Measurements from ENCODE around the gene PARVB. TPM values are rescaled to one million over a fixed set of nuclear protein-coding genes. Genes with fewer than 3 reads are reported as not detected.

PARVB gene
- polyA plus RNA-seq, 1 donor (not counting 4 experiments of a cell fraction or from before 2014, with no cell fraction given), result 10.5 TPM

DNA sequence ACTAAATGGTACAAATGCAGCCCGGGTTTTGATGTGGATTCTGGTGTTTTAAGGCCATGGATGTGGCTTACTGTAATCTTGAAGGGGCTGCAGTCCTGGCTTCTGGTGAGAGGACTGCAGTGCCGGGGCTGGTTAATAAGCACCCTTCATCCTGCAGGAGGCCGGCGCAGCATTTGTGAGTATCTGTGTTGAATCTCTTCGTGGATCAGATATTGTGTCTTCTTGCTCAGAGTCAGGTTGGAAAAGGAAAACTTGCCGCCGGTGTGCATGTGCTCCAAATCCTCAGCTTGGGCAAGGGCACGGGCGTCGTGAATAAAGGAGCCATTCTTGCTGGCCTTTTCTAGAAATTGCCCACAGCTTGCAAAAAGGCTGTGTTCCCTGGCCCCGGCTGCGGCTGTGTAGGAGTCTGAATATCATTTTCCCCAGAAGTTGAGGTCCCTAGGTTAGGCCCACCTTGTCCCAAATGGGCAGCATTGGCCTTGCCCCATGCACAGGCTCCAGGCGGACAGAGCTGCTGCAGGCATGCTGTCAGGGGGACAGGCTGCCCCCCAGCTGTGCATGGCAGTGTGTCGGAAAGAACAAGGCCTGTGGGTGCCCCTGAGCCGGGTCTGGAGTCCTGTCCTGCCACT is 28.9 kb upstream of the PARVB start:
- H3K9ac ChIP-seq (ENCODE audit: control insufficient read depth, extremely low read depth, insufficient read depth, low read length), result no peak overlapping the region
- H3K9me1 ChIP-seq (ENCODE audit: control insufficient read depth, extremely low read depth, insufficient read depth, low read length), result no peaks in the 10 kb centered on the region
- no peak overlapping the region for H3K27ac ChIP-seq (ENCODE audit: control insufficient read depth, insufficient read depth, low read length)
- H4K20me1 ChIP-seq (ENCODE audit: control insufficient read depth, extremely low read depth, insufficient read depth, low read length), result no peaks in the 10 kb centered on the region
- no peaks in the 10 kb centered on the region for H3K4me1 ChIP-seq (ENCODE audit: control insufficient read depth, extremely low read depth, insufficient read depth, low read length)
- dilution Hi-C loops (cut with MboI; ENCODE audit: extremely low pct_ligation_motif_present, low sequenced_read_pairs), result no loop called here
- no peak overlapping the region for H3K4me2 ChIP-seq (ENCODE audit: control insufficient read depth, extremely low read depth, insufficient read depth, low read depth, low read length)
- no peak overlapping the region for H3K4me3 ChIP-seq (ENCODE audit: control insufficient read depth in 2 of 3, extremely low read depth in 1 of 3, insufficient read depth in 2 of 3, low read depth in 1 of 3, low read length in 3 of 3)
- no peaks in the 10 kb centered on the region for H3K9me3 ChIP-seq (ENCODE audit: control insufficient read depth, low read depth, low read length)
- H3K79me2 ChIP-seq (ENCODE audit: control insufficient read depth, insufficient read depth, low read length), result no peaks in the 10 kb centered on the region
- DNase-seq (ENCODE audit: low read depth, low spot score) (no peak), FAIRE-seq (no peak)
- TF ChIP-seq, protein P1, sequence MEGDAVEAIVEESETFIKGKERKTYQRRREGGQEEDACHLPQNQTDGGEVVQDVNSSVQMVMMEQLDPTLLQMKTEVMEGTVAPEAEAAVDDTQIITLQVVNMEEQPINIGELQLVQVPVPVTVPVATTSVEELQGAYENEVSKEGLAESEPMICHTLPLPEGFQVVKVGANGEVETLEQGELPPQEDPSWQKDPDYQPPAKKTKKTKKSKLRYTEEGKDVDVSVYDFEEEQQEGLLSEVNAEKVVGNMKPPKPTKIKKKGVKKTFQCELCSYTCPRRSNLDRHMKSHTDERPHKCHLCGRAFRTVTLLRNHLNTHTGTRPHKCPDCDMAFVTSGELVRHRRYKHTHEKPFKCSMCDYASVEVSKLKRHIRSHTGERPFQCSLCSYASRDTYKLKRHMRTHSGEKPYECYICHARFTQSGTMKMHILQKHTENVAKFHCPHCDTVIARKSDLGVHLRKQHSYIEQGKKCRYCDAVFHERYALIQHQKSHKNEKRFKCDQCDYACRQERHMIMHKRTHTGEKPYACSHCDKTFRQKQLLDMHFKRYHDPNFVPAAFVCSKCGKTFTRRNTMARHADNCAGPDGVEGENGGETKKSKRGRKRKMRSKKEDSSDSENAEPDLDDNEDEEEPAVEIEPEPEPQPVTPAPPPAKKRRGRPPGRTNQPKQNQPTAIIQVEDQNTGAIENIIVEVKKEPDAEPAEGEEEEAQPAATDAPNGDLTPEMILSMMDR (optimal IDR thresholded peaks at IDR 0.05 in 1 of 3, IDR thresholded peaks at IDR 0.05 in 1 of 3, conservative IDR thresholded peaks at IDR 0.05 in 1 of 3; ENCODE audit: extremely low read depth in 1 of 3, insufficient read depth in 2 of 3, low read length in 3 of 3), result no peak
- TF ChIP-seq EZH2 (IDR thresholded peaks at IDR 0.05; ENCODE audit: low read length), result no peak
- H3K27me3 ChIP-seq (ENCODE audit: control insufficient read depth, extremely low read depth, insufficient read depth, low read length), result no peaks in the 10 kb centered on the region
- no peak overlapping the region for H2AFZ ChIP-seq (ENCODE audit: control insufficient read depth, low read length)
- H3K36me3 ChIP-seq (ENCODE audit: control insufficient read depth in 2 of 2, extremely low read depth in 1 of 2, insufficient read depth in 2 of 2, low read length in 2 of 2), result peaks cover 28 to 34% of the 10 kb centered on the region in 2 experiments

DNA sequence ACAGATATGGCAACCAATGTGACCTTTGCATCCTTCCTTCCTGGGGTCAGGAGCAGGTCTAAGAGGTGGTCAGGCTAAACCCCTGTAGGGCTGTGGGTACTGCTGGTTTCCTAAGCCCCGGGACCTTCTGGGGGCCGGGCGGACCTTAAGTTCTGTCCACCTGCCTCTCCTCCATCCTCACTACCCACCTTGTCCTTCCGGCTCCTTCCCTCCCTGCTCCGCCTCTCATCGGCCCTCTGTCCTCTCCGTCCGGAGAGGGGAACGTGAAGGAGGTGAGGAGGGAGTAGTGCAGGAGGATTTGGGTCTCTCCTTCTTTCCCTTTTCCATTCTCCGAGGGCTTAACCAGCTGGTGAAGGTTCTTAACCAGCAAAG is 28.3 kb upstream of the PARVB start:
- Histone ChIP-seq H2AFZ (ENCODE audit: control insufficient read depth, low read length) (no peak overlapping the region), H4K20me1 (ENCODE audit: control insufficient read depth, extremely low read depth, insufficient read depth, low read length) (no peaks in the 10 kb centered on the region), H3K27ac (ENCODE audit: control insufficient read depth, insufficient read depth, low read length) (no peak overlapping the region), H3K9me1 (ENCODE audit: control insufficient read depth, extremely low read depth, insufficient read depth, low read length) (no peaks in the 10 kb centered on the region), H3K27me3 (ENCODE audit: control insufficient read depth, extremely low read depth, insufficient read depth, low read length) (no peaks in the 10 kb centered on the region), H3K4me2 (ENCODE audit: control insufficient read depth, extremely low read depth, insufficient read depth, low read depth, low read length) (no peak overlapping the region), H3K4me3 (ENCODE audit: control insufficient read depth in 2 of 3, extremely low read depth in 1 of 3, insufficient read depth in 2 of 3, low read depth in 1 of 3, low read length in 3 of 3) (no peak overlapping the region), H3K9me3 (ENCODE audit: control insufficient read depth, low read depth, low read length) (no peaks in the 10 kb centered on the region), H3K79me2 (ENCODE audit: control insufficient read depth, insufficient read depth, low read length) (no peaks in the 10 kb centered on the region), H3K9ac (ENCODE audit: control insufficient read depth, extremely low read depth, insufficient read depth, low read length) (no peak overlapping the region), H3K4me1 (ENCODE audit: control insufficient read depth, extremely low read depth, insufficient read depth, low read length) (no peaks in the 10 kb centered on the region), H3K36me3 (ENCODE audit: control insufficient read depth in 2 of 2, extremely low read depth in 1 of 2, insufficient read depth in 2 of 2, low read length in 2 of 2) (peaks cover 24 to 34% of the 10 kb centered on the region in 2 experiments)
- dilution Hi-C loops (cut with MboI; ENCODE audit: extremely low pct_ligation_motif_present, low sequenced_read_pairs), result no loop called here
- DNase-seq (ENCODE audit: low read depth, low spot score) (no peak), FAIRE-seq (no peak)
- TF ChIP-seq EZH2 (IDR thresholded peaks at IDR 0.05; ENCODE audit: low read length), result no peak
- TF ChIP-seq, protein P1 (optimal IDR thresholded peaks at IDR 0.05 in 1 of 3, IDR thresholded peaks at IDR 0.05 in 1 of 3, conservative IDR thresholded peaks at IDR 0.05 in 1 of 3; ENCODE audit: extremely low read depth in 1 of 3, insufficient read depth in 2 of 3, low read length in 3 of 3), result no peak
